Measurements from ENCODE around the gene SLC9A9.
"Not testable (repeated sequence)": the region's sequence is repeated elsewhere in the genome, so short reads cannot be mapped to it uniquely, and the experiment has no call there.

The SLC9A9 gene

GRCh38 chr3:143436231-143436930, 411.9 kb downstream of the SLC9A9 start:
- DNase-seq (no peak), ATAC-seq (no peak)
- Mint-ChIP-seq H3K4me1 (no peaks in the 10 kb centered on the region), H3K27ac (no peak overlapping the region), H3K9me3 (no peaks in the 10 kb centered on the region), H3K27me3 (no peaks in the 10 kb centered on the region), H3K4me3 (no peak overlapping the region)

GRCh38 chr3:143433787-143434378, 414.4 kb downstream of the SLC9A9 start:
- Mint-ChIP-seq H3K9me3 (no peaks in the 10 kb centered on the region), H3K4me1 (no peaks in the 10 kb centered on the region), H3K4me3 (no peak overlapping the region), H3K27me3 (no peaks in the 10 kb centered on the region), H3K27ac (no peak overlapping the region)
- DNase-seq, result peak in 1 of 2 donors; percentile 27
- ATAC-seq, result no peak

GRCh38 chr3:143431298-143431697, 417.0 kb downstream of the SLC9A9 start:
- not testable (repeated sequence) for H3K27me3 Mint-ChIP-seq, DNase-seq, H3K9me3 Mint-ChIP-seq, ATAC-seq, H3K4me3 Mint-ChIP-seq, H3K4me1 Mint-ChIP-seq, H3K27ac Mint-ChIP-seq

- H3K27me3 Mint-ChIP-seq, result no peaks in the 10 kb centered on the region
- ATAC-seq (no peak), DNase-seq (no peak)
- H3K27ac Mint-ChIP-seq, result no peak overlapping the region
- H3K4me3 Mint-ChIP-seq, result no peak overlapping the region
- peaks cover 6% of the 10 kb centered on the region for H3K4me1 Mint-ChIP-seq
- no peaks in the 10 kb centered on the region for H3K9me3 Mint-ChIP-seq
These were observed 417.7 kb downstream of the SLC9A9 start for GRCh38 chr3:143430568-143430967.

- DNase-seq, result no peak
- ATAC-seq, result no peak
- no peak overlapping the region for H3K27ac Mint-ChIP-seq
- H3K4me1 Mint-ChIP-seq, result peaks cover 6% of the 10 kb centered on the region
- no peak overlapping the region for H3K4me3 Mint-ChIP-seq
- H3K9me3 Mint-ChIP-seq, result no peaks in the 10 kb centered on the region
- H3K27me3 Mint-ChIP-seq, result no peaks in the 10 kb centered on the region
These were observed 418.4 kb downstream of the SLC9A9 start for GRCh38 chr3:143429628-143430514.

GRCh38 chr3:143428294-143428693, 420.0 kb downstream of the SLC9A9 start:
- no peak overlapping the region for H3K27ac Mint-ChIP-seq
- DNase-seq, result no peak
- no peak overlapping the region for H3K4me3 Mint-ChIP-seq
- ATAC-seq, result no peak
- H3K9me3 Mint-ChIP-seq, result no peaks in the 10 kb centered on the region
- H3K27me3 Mint-ChIP-seq, result no peaks in the 10 kb centered on the region
- peaks cover 19% of the 10 kb centered on the region for H3K4me1 Mint-ChIP-seq

- Mint-ChIP-seq H3K4me3 (no peak overlapping the region), H3K4me1 (peaks cover 19% of the 10 kb centered on the region), H3K27me3 (no peaks in the 10 kb centered on the region), H3K9me3 (no peaks in the 10 kb centered on the region), H3K27ac (no peak overlapping the region)
- no peak for ATAC-seq
- no peak for DNase-seq
These were observed 420.6 kb downstream of the SLC9A9 start for GRCh38 chr3:143427631-143428030.

GRCh38 chr3:143424874-143425273, 423.4 kb downstream of the SLC9A9 start:
- Mint-ChIP-seq H3K9me3 (no peaks in the 10 kb centered on the region), H3K4me1 (peaks cover 19% of the 10 kb centered on the region), H3K27me3 (no peaks in the 10 kb centered on the region), H3K4me3 (no peak overlapping the region), H3K27ac (no peak overlapping the region)
- ATAC-seq (no peak), DNase-seq (no peak)

- H3K9me3 Mint-ChIP-seq, result peaks cover 0 to 4% of the 10 kb centered on the region in 2 donors
- H3K27ac Mint-ChIP-seq, result no peak overlapping the region
- no peak for DNase-seq
- H3K27me3 Mint-ChIP-seq, result no peaks in the 10 kb centered on the region
- peaks cover 13% of the 10 kb centered on the region for H3K4me1 Mint-ChIP-seq
- no peak for ATAC-seq
- no peak overlapping the region for H3K4me3 Mint-ChIP-seq
These were observed 426.7 kb downstream of the SLC9A9 start for GRCh38 chr3:143421556-143421955.

- H3K27ac Mint-ChIP-seq, result no peak overlapping the region
- H3K9me3 Mint-ChIP-seq, result peaks cover 7 to 8% of the 10 kb centered on the region in 2 donors
- peaks cover 22% of the 10 kb centered on the region for H3K4me1 Mint-ChIP-seq
- ATAC-seq, result no peak
- no peak for DNase-seq
- H3K4me3 Mint-ChIP-seq, result no peak overlapping the region
- H3K27me3 Mint-ChIP-seq, result no peaks in the 10 kb centered on the region
These were observed 428.7 kb downstream of the SLC9A9 start for GRCh38 chr3:143419611-143420010.

GRCh38 chr3:143418391-143418790, 429.9 kb downstream of the SLC9A9 start:
- no peak overlapping the region for H3K27ac Mint-ChIP-seq
- H3K9me3 Mint-ChIP-seq, result peaks cover 7 to 8% of the 10 kb centered on the region in 2 donors
- ATAC-seq (no peak), DNase-seq (no peak)
- H3K4me3 Mint-ChIP-seq, result no peak overlapping the region
- peaks cover 15% of the 10 kb centered on the region for H3K4me1 Mint-ChIP-seq
- H3K27me3 Mint-ChIP-seq, result no peaks in the 10 kb centered on the region

- no peaks in the 10 kb centered on the region for H3K27me3 Mint-ChIP-seq
- H3K27ac Mint-ChIP-seq, result no peak overlapping the region
- ATAC-seq (no peak), DNase-seq (no peak)
- no peak overlapping the region for H3K4me3 Mint-ChIP-seq
- H3K4me1 Mint-ChIP-seq, result peaks cover 15% of the 10 kb centered on the region
- peaks cover 7 to 8% of the 10 kb centered on the region in 2 donors for H3K9me3 Mint-ChIP-seq
These were observed 432.0 kb downstream of the SLC9A9 start for GRCh38 chr3:143416229-143416628.

GRCh38 chr3:143414571-143415253, 433.6 kb downstream of the SLC9A9 start:
- Mint-ChIP-seq H3K27me3 (no peaks in the 10 kb centered on the region), H3K9me3 (peaks cover 7 to 8% of the 10 kb centered on the region in 2 donors), H3K4me1 (peaks cover 15% of the 10 kb centered on the region), H3K4me3 (peak overlapping the region in 1 of 2 donors; percentile 23), H3K27ac (peak overlapping the region in 1 of 2 donors; percentile 80)
- DNase-seq, result no peak
- ATAC-seq, result peak; percentile 26

GRCh38 chr3:143413372-143413771, 434.9 kb downstream of the SLC9A9 start:
- no peak overlapping the region for H3K4me3 Mint-ChIP-seq
- H3K9me3 Mint-ChIP-seq, result peaks cover 7 to 8% of the 10 kb centered on the region in 2 donors
- peaks cover 15% of the 10 kb centered on the region for H3K4me1 Mint-ChIP-seq
- no peak for DNase-seq
- ATAC-seq, result no peak
- H3K27me3 Mint-ChIP-seq, result no peaks in the 10 kb centered on the region
- H3K27ac Mint-ChIP-seq, result no peak overlapping the region

GRCh38 chr3:143412084-143412483, 436.2 kb downstream of the SLC9A9 start:
- Mint-ChIP-seq H3K27ac (no peak overlapping the region), H3K4me3 (no peak overlapping the region)
- no peak for ATAC-seq

More at GRCh38 chr3:143412084-143412483, 436.2 kb downstream of the SLC9A9 start:
- DNase-seq, result no peak
- peaks cover 15% of the 10 kb centered on the region for H3K4me1 Mint-ChIP-seq
- no peaks in the 10 kb centered on the region for H3K27me3 Mint-ChIP-seq
- H3K9me3 Mint-ChIP-seq, result peaks cover 7 to 8% of the 10 kb centered on the region in 2 donors

All from stimulated activated naive CD8-positive, alpha-beta T cell treated with anti-CD3 and anti-CD28 coated beads, Interleukin-15, amount 100 ng/mL, for 72 hours (primary cell).